Ectodermal cell (in vitro differentiated cells): ENCODE data around the gene MIOX.

Experiments used
- H3K27ac ChIP-seq: 2 replicates; pipeline ENCODE4 v1.7.0; 2013; ENCODE audit warnings: mild to moderate bottlenecking, low read depth, low read length; ENCODE audit not compliant: insufficient read depth, poor library complexity, severe bottlenecking
- H3K27me3 ChIP-seq: 2 replicates; pipeline ENCODE4 v1.7.0; 2013; ENCODE audit warnings: mild to moderate bottlenecking, low read length; ENCODE audit not compliant: insufficient read depth, control insufficient read depth, poor library complexity, severe bottlenecking
- H3K36me3 ChIP-seq: one replicate; pipeline ENCODE4 v1.7.0; 2013; ENCODE audit warnings: low read length; ENCODE audit not compliant: control insufficient read depth, insufficient read depth
- H3K4me1 ChIP-seq: one replicate; pipeline ENCODE4 v1.7.0; 2013; ENCODE audit warnings: low read length; ENCODE audit not compliant: control insufficient read depth, insufficient read depth
- H3K4me3 ChIP-seq: 2 replicates; pipeline ENCODE4 v1.7.0; 2013; ENCODE audit warnings: low read depth, low read length, control low read depth; ENCODE audit not compliant: insufficient read depth
- H3K9me3 ChIP-seq: 2 replicates; pipeline ENCODE4 v1.7.0; 2013; ENCODE audit warnings: mild to moderate bottlenecking, low read length, moderate library complexity; ENCODE audit not compliant: control insufficient read depth
- WGBS, 2 experiments: methylation state at CpG; one replicate each; pipeline ENCODE4 v1.1.7; 2013; ENCODE audit warnings: missing lambda C conversion rate in 2 of 2; 5-methylcytosine and 5-hydroxymethylcytosine counted together

Gene MIOX

GRCh38 chr22:50455201-50455600 lies 31.5 kb upstream of the MIOX start:
- H3K4me3 ChIP-seq, result no peak overlapping the region
- no peaks in the 10 kb centered on the region for H3K27me3 ChIP-seq
- H3K27ac ChIP-seq, result no peak overlapping the region
- no peaks in the 10 kb centered on the region for H3K4me1 ChIP-seq
- peaks cover 22% of the 10 kb centered on the region for H3K36me3 ChIP-seq
- WGBS, 2 experiments, result 96 to 98% methylated on average over 18 of the region's 18 CpGs
- H3K9me3 ChIP-seq, result no peaks in the 10 kb centered on the region

DNA sequence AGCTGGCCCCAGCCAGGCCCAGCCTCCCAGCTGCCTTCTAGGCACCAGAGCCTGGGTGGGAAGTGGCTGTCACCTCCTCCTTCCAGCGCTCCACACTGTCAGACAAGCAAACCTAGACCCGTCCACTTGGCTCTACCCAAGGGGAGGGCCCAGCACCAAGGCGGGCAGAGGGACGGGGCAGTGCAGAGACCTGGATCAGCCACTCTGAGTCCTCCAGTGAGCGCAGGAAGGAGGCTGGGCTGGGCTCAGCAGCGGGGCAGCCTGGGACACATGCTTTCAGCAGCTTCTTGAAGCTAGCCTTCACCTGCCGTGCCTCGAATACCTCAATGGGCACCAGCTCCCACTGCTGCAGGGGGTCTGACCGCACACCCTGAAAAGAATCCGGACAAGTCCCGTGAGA lies 30.6 kb upstream of the MIOX start:
- 90 to 91% methylated on average over 11 of the region's 11 CpGs for WGBS, 2 experiments
- no peak overlapping the region for H3K27ac ChIP-seq
- no peaks in the 10 kb centered on the region for H3K27me3 ChIP-seq
- H3K9me3 ChIP-seq, result no peaks in the 10 kb centered on the region
- H3K36me3 ChIP-seq, result peaks cover 30% of the 10 kb centered on the region
- H3K4me3 ChIP-seq, result no peak overlapping the region
- no peaks in the 10 kb centered on the region for H3K4me1 ChIP-seq

GRCh38 chr22:50456466-50457234 lies 30.0 kb upstream of the MIOX start:
- Histone ChIP-seq H3K27me3 (no peaks in the 10 kb centered on the region), H3K27ac (no peak overlapping the region), H3K4me3 (no peak overlapping the region), H3K36me3 (peaks cover 34% of the 10 kb centered on the region), H3K9me3 (no peaks in the 10 kb centered on the region), H3K4me1 (no peaks in the 10 kb centered on the region)
- 92 to 93% methylated on average over 34 of the region's 34 CpGs for WGBS, 2 experiments

DNA sequence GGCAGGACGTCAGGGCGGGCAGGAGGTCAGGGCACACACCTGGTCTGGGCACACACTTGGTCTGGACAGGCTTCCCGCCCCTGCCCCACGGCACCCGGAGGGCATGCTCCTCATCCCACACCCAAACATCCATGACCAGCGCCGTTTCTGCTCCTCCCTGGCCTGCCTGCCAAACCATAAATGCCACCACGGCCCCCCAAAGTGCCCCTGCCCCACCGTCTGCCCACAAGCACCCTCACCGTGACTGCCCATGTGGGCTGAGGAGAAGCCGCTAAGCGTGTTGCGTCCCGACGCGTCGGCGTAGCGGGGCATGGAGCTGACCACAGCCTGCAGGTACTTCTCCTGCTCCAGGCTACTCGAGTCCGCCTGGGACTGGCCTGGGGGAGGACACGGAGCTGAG lies 27.6 kb upstream of the MIOX start:
- H3K9me3 ChIP-seq, result no peaks in the 10 kb centered on the region
- no peaks in the 10 kb centered on the region for H3K27me3 ChIP-seq
- H3K27ac ChIP-seq, result no peak overlapping the region
- 96 to 97% methylated on average over 22 of the region's 22 CpGs for WGBS, 2 experiments
- H3K36me3 ChIP-seq, result peaks cover 49% of the 10 kb centered on the region
- no peaks in the 10 kb centered on the region for H3K4me1 ChIP-seq
- H3K4me3 ChIP-seq, result no peak overlapping the region

- H3K27ac ChIP-seq, result no peak overlapping the region
- H3K36me3 ChIP-seq, result peaks cover 45% of the 10 kb centered on the region
- H3K9me3 ChIP-seq, result no peaks in the 10 kb centered on the region
- no peak overlapping the region for H3K4me3 ChIP-seq
- no peaks in the 10 kb centered on the region for H3K4me1 ChIP-seq
- 95 to 96% methylated on average over 41 of the region's 41 CpGs for WGBS, 2 experiments
- H3K27me3 ChIP-seq, result no peaks in the 10 kb centered on the region
These were observed 27.0 kb upstream of the MIOX start for GRCh38 chr22:50459496-50460140.

- no peak overlapping the region for H3K27ac ChIP-seq
- no peaks in the 10 kb centered on the region for H3K9me3 ChIP-seq
- H3K36me3 ChIP-seq, result peaks cover 57% of the 10 kb centered on the region
- 96 to 97% methylated on average over 17 of the region's 17 CpGs for WGBS, 2 experiments
- H3K4me3 ChIP-seq, result no peak overlapping the region
- no peaks in the 10 kb centered on the region for H3K27me3 ChIP-seq
- H3K4me1 ChIP-seq, result no peaks in the 10 kb centered on the region
These were observed 25.7 kb upstream of the MIOX start for GRCh38 chr22:50460938-50461337.

DNA sequence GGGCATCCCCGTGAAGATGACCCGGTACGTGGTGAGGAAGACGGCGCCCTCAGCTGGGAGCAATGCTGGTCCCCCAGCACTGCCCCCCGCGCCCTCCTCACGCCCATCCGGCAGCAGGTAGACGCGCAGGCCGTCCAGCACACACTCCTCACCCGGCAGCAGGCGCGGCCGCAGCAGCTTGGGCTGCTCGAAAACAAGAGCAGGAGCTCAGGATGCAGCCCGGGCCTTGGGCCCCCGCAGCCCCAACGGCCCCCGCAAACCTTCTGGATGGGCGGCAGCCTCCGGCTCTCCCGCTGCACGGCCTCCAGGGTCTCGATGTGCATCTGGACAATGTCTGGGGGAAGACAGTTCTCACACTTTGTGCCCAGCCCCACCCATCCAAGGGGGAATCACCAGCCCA lies 25.1 kb upstream of the MIOX start:
- H3K27me3 ChIP-seq, result no peaks in the 10 kb centered on the region
- WGBS, 2 experiments, result 96 to 97% methylated on average over 26 of the region's 26 CpGs
- peaks cover 63% of the 10 kb centered on the region for H3K36me3 ChIP-seq
- H3K4me1 ChIP-seq, result no peaks in the 10 kb centered on the region
- H3K9me3 ChIP-seq, result no peaks in the 10 kb centered on the region
- no peak overlapping the region for H3K27ac ChIP-seq
- no peak overlapping the region for H3K4me3 ChIP-seq

GRCh38 chr22:50461979-50462540 lies 24.6 kb upstream of the MIOX start:
- no peaks in the 10 kb centered on the region for H3K27me3 ChIP-seq
- H3K4me1 ChIP-seq, result no peaks in the 10 kb centered on the region
- 96 to 97% methylated on average over 30 of the region's 30 CpGs for WGBS, 2 experiments
- no peaks in the 10 kb centered on the region for H3K9me3 ChIP-seq
- H3K27ac ChIP-seq, result no peak overlapping the region
- H3K36me3 ChIP-seq, result peaks cover 63% of the 10 kb centered on the region
- H3K4me3 ChIP-seq, result no peak overlapping the region

DNA sequence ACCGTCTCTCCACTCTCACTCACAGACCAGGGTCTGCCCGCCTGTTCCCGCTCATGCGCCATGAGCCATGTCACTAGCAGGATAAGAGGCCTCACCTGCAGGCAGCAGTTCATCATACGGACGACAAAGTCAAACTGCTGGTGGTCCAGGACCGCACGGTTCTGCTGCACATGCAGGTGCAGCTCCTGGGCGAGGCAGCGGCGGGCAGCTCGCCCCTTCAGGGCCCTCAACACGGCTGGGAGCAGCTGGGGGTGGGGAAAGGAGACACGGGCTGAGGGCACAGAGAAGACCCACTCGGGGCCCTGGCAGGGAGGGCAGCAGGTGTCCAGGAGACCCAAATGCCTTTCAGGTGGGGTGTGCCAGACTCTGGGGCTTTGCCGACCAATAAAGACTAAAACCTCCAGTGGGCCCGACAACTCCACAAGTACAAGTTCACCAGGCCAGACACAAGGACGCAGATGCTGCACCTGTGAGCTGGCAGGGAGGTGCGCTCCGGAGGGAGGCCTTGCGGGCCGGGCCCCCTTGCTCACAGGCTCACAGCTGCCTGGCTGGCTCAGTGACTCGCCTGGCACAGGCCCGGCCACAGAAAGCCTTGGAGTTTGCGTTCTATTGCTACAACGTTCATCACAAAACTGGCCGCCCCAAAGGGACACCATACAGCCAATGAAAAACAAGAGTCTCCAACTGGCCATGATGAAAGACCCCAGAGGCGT lies 23.3 kb upstream of the MIOX start:
- H3K27ac ChIP-seq, result no peak overlapping the region
- WGBS, 2 experiments, result 96 to 97% methylated on average over 28 of the region's 28 CpGs
- H3K4me1 ChIP-seq, result no peaks in the 10 kb centered on the region
- peaks cover 61% of the 10 kb centered on the region for H3K36me3 ChIP-seq
- no peaks in the 10 kb centered on the region for H3K9me3 ChIP-seq
- H3K27me3 ChIP-seq, result no peaks in the 10 kb centered on the region
- H3K4me3 ChIP-seq, result no peak overlapping the region

DNA sequence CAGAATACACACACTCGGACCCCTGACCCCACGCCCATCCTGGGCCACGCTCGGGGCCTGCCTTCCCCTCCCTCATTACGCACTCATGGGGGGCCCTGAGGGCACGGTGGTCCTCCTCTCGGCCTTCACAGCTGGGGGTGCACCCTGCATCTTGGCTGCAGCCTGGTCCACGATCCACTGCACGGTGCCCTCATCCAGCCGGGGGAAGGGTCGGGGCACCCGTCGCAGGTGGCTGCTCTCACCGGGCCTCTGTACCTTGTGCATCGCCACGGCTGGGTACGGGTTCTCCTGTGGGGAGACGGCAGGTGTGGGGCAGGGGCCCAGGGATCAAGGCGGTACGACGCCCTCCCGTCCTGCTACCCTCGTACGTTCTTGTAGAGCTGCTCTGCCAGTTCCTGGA lies 22.2 kb upstream of the MIOX start:
- no peak overlapping the region for H3K4me3 ChIP-seq
- H3K36me3 ChIP-seq, result peaks cover 59% of the 10 kb centered on the region
- WGBS, 2 experiments, result 94 to 95% methylated on average over 24 of the region's 24 CpGs
- H3K4me1 ChIP-seq, result no peaks in the 10 kb centered on the region
- H3K27ac ChIP-seq, result no peak overlapping the region
- no peaks in the 10 kb centered on the region for H3K9me3 ChIP-seq
- no peaks in the 10 kb centered on the region for H3K27me3 ChIP-seq
